GM18520 (cell line): ENCODE measurements around the gene STAP2.
"Not testable (repeated sequence)": the region's sequence is repeated elsewhere in the genome, so short reads cannot be mapped to it uniquely, and the experiment has no call there.

Source experiments
- ATAC-seq: cut with Tn5 transposase; IDR thresholded peaks from one replicate; pipeline ENCODE4 v1.9.1; 2021; ENCODE audit not compliant: unreplicated experiment

STAP2 gene

DNA sequence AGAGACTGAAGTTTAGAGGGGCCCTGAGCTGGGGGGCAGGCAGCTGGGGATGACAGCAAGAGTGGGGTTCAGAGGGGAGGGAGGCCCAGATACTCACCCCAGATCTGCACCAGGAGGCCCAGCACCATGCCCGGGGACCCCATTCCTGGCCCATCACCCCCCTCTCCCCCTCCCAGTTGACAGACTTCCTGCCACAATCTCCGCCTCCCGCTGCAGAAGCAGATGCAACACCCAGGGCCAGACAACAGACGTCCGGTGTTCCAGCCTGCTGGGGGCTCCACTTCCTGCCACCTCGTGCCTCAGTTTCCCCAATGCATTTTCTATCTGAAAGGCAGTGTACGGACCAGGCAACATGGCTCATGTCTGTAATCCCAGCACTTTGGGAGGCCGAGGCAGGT is 36.4 kb downstream of the STAP2 start, which contains the start of gene TMIGD2:
TMIGD2 (minus strand) TSS at position 147 of the 398 bp plus-strand sequence; CDS start at position 143, 4 bp downstream.
- ATAC-seq, result no peak

DNA sequence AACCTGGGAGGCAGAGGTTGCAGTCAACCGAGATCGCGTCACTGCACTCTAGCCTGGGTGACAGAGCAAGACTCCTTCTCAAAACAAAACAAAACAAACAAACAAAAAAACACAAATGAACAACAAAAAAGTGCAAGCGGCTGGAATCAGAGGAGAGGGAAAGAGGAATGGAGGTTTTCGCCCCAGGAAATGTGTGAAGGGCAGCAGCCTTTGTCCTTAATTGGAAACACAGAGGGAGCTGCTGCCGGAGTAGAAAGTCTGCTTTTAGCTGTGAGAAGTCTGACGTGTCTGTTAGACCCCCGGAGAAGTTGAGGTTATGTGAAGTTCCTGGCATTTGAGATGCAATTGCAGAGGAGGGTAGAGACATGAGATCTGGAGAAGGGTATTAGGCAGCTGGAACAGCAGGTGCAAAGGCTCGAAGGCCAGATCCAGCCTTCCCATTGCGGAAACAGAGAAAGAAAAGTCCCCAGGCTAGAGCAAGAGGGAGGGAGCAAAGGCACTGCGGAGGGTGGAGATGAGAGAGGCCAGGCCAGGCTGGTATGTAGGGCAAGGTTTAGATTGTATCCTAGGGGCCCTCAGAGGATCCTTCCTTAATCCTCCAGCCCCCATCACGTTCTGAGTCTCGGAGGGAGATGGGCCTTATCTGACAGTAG is 36.9 kb downstream of the STAP2 start:
- no peak for ATAC-seq

DNA sequence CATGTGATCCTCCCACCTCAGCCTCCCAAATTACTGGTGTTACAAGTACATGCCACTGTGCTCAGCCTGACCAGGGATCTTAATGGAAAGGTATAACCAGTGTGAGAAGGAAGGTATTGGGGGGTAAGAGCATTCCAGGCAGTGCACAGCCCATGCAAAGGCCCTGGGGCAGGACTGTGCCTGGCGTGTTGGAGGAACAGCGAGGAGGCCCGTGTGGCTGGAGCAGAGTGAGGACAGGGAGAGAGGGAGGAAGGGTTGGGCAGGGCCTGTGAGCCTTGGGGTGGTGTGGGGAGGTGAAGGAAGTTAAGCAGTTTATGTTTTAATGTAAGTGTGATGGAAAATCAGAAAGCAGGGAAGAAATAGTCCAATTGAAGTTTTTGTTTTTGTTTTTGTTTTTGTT is 38.0 kb downstream of the STAP2 start:
- no peak for ATAC-seq

DNA sequence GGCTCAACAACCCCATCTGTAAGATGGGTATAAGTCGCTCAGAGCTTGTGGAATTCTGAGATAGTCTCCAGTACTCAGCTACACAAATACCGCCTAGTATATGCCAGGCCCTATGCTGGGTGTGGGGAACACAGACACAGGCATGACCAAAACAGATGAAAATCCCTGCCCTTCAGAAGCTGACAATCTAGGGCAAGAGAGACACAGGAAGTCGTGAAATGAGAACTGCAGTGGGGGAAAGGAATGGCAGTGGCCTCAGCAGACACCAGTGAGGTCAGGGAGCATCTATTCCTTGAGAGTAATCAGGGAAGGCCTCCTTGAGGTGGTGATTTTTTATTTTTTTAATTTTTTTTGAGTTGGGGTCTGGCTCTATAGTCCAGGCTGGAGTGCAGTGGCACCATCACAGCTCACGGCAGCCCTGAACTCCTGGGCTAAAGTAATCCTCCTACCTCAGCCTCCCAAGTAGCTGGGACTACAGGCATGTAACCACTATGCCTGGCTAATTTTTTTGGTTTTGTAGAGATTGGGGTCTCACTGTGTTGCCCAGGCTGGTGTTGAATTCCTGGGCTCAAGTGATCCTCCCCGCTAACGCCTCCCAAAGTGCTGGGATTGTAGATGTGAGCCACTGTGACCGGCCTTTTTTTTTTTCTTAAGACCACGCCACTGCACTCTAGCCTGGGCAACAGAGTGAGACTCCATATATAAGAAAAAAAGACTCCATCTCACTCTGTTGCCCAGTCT is 39.6 kb downstream of the STAP2 start:
- no peak for ATAC-seq

DNA sequence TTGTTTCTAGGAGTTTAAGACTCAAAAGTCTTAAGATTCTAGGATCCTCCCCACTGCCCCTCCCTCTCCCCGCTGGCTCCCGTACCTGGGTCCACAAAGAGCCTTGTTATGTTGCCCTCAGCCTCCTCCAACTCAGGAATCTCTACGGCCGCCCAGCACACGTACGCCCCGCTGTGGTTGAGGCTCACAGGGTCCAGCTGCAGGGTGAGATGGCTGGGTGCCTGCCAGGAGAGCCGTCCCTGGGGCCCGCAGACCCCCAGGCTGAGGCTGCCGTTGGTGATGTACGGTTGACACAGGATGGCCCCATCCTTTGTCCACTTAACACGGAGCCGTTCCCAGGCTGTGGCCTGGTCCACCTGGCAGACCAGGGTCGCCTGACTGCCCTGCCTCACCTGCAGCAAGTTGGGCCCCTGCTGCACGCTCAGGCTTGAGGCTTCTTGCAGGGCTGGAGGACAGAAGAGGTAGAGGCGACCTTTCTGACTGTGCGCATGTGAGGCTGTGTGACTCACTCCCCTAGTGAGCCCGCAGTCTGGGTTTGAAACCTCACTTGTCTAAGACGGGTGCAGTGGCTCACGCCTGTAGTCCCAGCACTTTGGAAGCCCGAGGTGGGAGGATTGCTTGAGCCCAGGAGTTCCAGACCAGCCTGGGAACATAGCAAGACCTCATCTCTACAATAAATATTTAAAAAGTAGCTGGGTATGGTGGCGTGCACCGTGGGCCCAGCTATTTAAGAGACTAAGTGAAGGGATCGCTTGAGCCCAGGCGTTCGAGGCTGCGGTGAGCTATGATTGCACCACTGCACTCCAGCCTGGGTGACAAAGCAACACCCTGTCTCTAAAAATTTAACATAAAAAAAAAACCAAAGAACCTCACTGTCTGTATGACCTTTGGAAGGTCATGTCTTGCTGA is 40.5 kb downstream of the STAP2 start:
- no peak for ATAC-seq

DNA sequence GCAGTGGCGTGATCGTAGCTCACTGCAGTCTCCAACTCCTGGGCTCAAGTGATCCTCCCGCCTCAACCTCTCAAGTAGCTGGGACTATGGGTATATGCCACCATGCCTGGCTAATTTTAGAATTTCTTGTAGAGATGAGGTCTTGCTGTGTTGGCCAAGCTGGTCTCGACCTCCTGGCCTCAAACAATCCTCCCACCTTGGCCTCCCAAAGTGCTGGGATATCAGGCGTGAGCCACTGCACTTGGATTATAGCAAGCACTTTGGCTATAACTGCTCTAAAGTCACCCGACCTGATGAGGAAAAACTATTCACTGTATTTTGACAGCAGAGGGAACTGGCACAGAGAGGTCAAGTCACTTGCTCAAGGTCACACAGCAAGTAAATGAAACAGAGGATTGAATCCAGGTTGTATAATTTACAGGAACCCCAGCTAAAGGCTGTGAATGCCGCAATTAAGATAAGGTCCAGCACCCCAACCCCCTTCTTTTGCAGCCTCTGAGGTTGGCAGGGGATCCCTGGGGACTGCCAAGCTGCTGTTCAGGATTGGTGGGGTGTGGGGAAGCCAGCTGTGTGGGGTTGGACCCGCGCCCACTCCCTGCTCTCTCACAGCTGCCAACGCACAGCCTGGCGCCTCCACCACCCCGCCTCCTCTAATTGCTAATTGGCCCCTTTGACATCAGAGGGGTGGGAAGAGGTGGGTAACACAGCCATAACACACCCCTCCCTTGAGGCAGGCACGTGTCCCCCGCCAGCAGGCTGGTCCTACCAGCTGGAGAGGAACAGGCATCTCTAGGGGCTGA is 42.5 kb downstream of the STAP2 start:
- ATAC-seq, result no peak

DNA sequence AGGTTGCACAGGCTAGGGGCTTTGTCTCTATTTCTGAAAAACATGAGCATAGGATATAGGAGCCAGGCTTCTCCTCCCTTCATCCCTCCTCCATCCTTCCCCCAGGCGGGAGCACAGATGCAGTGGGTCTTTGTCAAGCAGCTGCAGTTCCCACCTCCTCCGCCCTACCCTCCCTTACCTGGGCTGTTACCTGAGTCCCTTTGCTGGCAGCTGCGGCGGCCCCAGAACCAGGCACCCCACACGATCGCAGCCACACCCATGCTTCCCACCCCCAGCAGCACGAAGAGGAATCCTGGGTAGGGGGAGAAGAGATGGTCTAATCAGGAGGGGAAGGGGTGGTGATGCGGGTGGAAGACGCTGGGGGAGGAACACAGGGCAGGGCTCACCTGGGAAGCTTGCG is 44.2 kb downstream of the STAP2 start:
- no peak for ATAC-seq

DNA sequence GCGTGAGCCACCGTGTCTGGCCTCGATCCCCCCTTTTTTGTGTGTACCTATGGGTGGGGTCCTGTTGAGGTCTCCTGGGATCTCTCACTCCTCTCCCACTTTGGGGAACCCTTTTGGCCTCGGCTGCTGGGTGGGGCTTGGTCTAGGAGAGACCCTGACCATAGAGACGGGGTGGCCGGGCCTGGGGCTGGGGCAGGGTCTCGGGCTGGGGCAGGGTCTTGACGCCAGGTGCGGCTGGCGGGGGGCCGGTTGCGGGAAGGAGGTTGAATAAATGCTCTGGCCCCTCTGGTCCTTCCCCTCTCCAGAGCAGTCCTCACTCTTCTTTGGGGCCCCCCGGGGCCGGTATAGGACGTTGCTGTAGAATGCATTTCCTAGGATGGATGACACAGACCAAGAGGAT is 46.1 kb downstream of the STAP2 start:
- ATAC-seq, result no peak

DNA sequence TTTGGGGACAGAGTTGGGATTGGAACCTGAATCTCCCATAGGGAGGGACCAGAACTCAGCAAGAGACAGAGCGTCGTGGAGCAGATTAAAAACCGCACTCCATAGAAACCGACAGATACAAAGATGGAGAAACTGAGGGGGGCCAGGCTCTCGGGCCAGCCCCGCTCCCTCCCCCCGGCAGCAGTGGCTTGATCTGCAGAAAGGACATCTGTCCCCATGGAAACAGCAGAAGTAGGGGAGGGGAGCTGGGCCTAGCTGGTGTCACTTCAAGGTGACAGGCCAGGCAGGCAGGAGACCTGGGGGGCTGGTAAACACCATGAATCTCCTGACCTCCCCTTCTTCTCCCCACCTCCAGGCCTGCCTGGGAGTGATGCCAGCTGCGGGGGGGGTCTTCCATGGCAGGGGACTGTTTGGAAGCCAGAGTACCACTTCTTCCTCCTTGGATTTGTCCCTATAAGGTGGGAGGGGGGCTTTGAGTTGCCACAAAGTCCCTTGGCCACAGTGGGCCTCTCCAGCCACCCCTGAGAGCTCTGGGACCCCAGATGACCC is 47.4 kb downstream of the STAP2 start:
- ATAC-seq, result no peak

DNA sequence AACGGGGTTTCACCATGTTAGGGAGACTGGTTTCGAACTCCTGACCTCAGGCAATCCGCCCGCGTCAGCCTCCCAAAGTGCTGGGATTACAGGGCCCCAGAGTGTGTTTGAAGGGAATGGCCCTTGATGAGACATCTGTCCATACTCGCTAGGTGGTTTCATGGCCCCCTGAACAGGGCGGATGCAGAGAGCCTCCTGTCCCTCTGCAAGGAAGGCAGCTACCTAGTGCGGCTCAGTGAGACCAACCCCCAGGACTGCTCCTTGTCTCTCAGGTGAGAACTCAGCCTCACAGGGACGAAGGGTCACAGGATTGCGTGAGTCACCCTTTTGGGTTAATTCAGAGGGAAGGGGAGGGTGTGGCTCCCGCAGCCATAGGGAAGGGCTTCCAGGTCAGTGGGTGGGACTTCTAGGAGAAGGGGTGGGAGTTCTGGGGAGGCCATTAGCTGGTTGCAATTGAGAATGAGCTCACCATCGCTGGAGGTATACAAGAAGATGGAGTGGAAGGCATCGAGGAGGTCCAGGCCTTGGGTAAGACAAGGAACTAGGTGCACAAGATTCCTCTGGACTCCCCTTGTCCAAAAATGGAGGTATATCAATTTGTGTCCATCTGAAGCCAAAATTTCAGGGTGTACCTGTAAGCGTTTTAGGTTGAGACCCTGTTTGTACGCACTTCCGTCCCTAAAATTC is 50.4 kb downstream of the STAP2 start:
- ATAC-seq, result no peak

DNA sequence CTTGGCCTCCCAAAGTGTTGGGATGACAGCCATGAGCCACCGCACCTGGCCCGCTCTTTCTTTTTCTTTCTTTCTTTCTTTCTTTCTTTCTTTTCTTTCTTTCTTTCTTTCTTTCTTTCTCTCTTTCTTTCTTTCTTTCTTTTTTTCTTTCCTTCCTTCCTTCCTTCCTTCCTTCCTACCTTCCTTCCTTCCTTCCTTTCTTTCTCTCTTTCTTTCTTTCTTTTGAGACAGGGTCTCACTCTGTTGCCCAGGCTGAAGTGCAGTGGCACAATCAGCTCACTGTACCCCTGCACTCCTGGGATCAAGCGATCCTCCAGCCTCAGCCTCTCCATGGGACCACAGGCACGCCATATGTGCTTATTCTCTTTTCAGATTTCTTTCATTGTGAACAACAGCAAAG is 52.5 kb downstream of the STAP2 start:
- ATAC-seq, result not testable (repeated sequence)

DNA sequence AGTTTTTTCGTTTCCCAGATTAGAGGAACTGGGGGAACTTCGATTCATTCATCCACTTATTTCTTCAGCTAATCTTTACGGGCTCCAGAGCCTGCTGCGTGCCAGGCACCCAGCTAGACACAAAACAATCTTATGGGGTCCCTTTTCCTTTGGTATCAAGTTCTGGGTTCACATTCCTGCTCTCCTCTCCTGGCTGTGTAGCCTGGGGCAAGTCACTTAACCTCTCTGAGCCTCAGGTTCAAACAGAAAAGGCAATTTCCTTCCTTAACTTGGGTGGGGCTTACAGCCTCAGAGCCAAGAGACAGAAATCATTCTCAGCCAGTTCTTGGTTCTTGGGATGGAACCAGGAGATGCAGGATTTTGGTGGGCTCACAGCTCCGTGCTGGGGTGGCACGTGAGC is 53.7 kb downstream of the STAP2 start:
- ATAC-seq, result no peak

DNA sequence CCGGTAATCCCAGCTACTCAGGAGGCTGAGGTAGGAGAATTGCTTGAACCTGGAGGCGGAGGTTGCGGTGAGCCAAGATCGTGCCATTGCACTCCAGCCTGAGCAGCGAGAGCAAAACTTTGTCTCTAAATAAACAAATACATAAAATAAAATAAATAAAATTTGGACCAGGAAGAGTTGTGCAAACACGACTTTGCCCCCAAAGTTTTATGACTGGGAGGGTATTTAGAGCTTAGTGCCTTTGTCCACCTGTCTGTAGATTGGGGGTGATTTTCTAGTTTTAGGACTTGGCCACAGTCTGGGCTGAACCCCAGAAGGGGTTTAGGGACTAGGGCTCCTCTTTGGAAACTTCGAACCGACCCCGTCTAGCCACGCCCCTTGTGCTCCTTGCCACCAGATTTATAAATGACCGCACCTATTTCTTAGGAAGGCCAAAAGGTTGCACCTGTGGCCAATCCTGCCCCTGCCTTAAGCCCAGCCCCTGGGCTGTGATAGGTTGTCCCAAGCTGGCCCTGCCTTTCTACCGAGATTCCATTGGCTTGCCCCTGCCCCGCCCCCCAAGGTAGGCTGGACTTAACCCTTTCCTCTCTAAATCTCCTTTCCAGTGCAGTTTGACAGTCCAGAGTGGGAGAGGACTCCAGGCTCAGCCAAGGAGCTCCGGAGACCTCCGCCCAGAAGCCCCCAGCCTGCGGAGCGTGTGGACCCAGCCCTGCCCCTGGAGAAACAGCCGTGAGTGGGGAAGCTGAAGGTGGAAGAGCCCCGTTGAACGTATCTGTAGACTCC is 54.3 kb downstream of the STAP2 start:
- no peak for ATAC-seq

DNA sequence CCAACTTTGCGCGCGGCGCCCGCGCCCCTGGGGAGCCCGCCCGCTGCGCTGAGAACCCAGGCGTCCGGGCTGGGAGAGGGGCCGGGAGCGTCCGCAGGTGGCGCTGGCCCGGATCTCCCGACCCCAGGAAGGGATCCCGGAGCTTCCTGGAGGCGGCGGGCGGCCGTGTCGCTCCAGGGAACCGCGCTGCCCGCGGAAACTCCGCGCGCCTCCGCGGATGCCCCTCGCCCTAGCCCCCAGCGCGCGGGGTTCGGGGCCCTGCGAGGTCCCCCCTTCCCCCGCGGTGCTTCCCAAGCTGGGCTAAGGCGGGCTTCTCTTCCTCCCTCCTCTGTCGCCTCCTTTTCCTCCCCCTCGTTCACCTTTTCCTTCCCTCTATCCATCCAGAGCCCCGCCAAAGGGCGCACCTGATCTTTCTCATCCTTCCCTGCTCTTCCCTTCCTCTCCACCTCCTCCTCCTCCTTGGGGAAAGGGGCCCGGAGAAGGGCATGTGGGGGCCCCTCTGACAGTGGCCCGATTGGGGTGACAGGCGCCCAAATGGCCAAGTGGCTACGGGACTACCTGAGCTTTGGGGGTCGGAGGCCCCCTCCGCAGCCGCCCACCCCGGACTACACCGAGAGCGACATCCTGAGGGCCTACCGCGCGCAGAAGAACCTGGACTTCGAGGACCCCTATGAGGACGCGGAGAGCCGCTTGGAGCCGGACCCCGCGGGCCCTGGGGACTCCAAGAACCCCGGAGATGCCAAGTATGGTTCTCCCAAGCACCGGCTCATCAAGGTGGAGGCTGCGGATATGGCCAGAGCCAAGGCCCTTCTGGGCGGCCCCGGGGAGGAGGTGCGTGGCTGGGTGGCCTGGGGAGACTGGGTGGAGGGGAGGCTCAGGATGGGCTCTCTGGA is 58.9 kb downstream of the STAP2 start:
- ATAC-seq, result no peak

DNA sequence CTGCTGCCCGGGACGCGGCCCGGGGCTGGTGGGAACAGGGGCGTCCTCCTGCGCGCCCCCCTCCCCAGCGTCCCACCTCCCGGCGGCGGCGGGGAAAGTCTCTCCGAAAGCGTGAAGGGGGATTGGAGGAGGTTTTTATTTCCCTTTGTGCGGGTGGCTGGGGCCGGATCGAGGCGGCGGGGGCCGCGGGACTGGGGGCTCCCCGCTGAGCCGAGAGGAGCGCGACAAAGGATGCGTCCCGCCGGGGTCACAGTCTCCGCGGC is 59.4 kb downstream of the STAP2 start:
- ATAC-seq, result no peak

DNA sequence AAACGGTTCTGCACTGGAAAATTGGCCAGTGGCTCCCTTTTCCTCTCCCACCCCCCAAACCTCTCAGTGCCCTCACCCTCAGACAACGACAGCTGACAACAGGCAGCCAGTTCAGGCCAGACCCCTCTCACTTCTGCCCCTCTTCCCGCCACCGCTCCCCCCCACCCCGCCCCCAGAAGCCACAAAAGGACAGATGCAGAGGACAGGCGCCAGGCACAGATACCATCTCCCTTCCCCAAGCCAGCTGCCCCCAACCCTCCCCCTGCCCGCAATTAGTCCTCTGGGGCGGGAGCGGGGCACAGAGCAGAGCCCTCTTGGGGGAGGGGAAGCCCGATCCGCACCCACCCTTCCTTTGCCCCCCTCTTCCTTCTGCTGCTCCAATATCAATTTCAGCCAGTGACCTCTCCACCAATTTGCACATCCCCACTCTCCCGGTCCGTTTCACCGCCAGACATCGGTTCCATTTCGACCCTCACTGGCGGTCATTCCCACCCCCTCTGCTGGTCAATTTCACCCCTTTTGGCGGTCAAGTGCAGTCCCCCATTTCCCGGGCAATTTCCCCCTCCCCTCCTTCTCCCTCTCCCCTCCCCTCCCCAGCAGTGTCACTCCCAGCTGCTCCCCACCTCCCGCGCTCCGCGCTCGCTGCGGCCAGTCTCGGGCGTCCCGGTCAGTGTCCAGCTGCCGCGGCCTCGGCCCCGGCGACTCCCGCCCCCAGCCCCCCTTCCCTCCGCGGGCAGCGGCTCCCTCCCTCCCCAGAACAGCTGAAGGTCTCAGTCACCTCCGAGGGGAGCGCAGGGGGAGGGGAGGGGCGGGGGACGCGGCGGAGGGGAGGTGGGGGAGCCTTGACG is 60.0 kb downstream of the STAP2 start, which contains the start of gene SHD:
SHD (plus strand) TSS at position 848 of the 848 bp plus-strand sequence. CDS start 798 bp downstream, outside the sequence.
- no peak for ATAC-seq

DNA sequence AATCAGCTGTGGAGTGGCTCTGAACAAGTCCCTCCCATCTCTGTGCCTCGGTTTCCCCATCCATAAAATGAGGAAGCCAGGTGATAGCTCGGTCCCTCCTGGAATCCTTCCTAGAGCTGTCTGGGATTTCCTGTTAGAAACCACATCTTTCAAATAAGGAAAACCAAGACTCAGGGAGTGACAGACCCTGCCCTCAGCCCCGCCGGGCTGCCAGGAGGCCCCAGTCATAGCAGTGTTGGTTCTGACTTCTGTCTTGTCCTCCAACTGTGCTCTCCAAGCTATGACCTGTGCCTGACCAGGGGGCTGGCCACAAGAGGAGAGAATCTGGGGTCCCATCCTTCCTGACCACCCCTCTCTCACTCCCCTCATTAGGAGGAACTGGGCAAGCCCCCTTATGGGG is 60.6 kb downstream of the STAP2 start:
- ATAC-seq, result no peak
